HepG2 (cell line): ENCODE measurements around the gene LRRC8D.

Experiments used
- ATF4 ChIP-seq, 2 experiments: fragments of 450-650 bp in 1 of 2; sonication (generic) in 1 of 2; formaldehyde crosslinking; IDR thresholded peaks; 2 replicates each; pipeline versions ENCODE4 v1.5.0 to v1.8.0; 2020 to 2022; ENCODE audit warnings: mild to moderate bottlenecking in 1 of 2, missing genetic modification reagents in 1 of 2
- ERF ChIP-seq: IDR thresholded peaks from 2 replicates; pipeline ENCODE4 v1.6.1; 2018; ENCODE audit warnings: missing biosample characterization, missing genetic modification reagents
- HDAC6 ChIP-seq: fragments of 200-600 bp; sonication (generic); IDR thresholded peaks from 2 replicates; pipeline ENCODE4 v1.7.0; 2017; ENCODE audit warnings: mild to moderate bottlenecking, antibody characterized with exemption, low read length, low read depth
- PCBP2 ChIP-seq: fragments of 200-400 bp; formaldehyde crosslinking; optimal IDR thresholded peaks from 2 replicates; pipeline ENCODE3; 2018; ENCODE audit warnings: low read length, low read depth; ENCODE audit not compliant: poor library complexity, severe bottlenecking
- POLR2A ChIP-seq, 2 experiments: IDR thresholded peaks; 2 replicates each; pipeline ENCODE4 v1.6.1; 2011; ENCODE audit warnings: low read depth in 2 of 2, low read length in 2 of 2, mild to moderate bottlenecking in 1 of 2, moderate library complexity in 1 of 2; ENCODE audit not compliant: insufficient read depth in 1 of 2
- RNF219 ChIP-seq: sonication (generic); formaldehyde crosslinking; IDR thresholded peaks from 2 replicates; pipeline ENCODE4 v1.5.0; 2020; ENCODE audit warnings: mild to moderate bottlenecking, missing genetic modification reagents
- SMAD1 ChIP-seq: sonication (generic); formaldehyde crosslinking; IDR thresholded peaks from 2 replicates; pipeline ENCODE4 v1.4.0; 2020; ENCODE audit warnings: missing genetic modification reagents, low read depth, mild to moderate bottlenecking, borderline replicate concordance
- SP1 ChIP-seq, 2 experiments: fragments of 450-650 bp in 1 of 2; sonication (generic) in 1 of 2; formaldehyde crosslinking in 1 of 2; IDR thresholded peaks; 2 replicates each; pipeline versions ENCODE4 v1.4.0 to v1.6.1; 2016 to 2020; ENCODE audit warnings: missing genetic modification reagents in 1 of 2
- STAT6 ChIP-seq: sonication (generic); formaldehyde crosslinking; IDR thresholded peaks from 2 replicates; pipeline ENCODE4 v1.4.0; 2020; ENCODE audit warnings: missing genetic modification reagents, mild to moderate bottlenecking, borderline replicate concordance
- ZFX ChIP-seq: sonication (generic); formaldehyde crosslinking; IDR thresholded peaks from 2 replicates; pipeline ENCODE4 v1.4.0; 2020; ENCODE audit warnings: mild to moderate bottlenecking, low read depth, missing genetic modification reagents, moderate library complexity
- ZNF235 ChIP-seq: sonication (generic); formaldehyde crosslinking; IDR thresholded peaks from 2 replicates; pipeline ENCODE4 v1.8.1; 2023; ENCODE audit warnings: mild to moderate bottlenecking, missing genetic modification reagents, borderline replicate concordance
- ZNF484 ChIP-seq: sonication (generic); formaldehyde crosslinking; IDR thresholded peaks from 2 replicates; pipeline ENCODE4 v1.5.1; 2020; ENCODE audit warnings: mild to moderate bottlenecking, low read depth, missing genetic modification reagents, borderline replicate concordance
- TF ChIP-seq, protein P1 (sequence below): sonication (generic); formaldehyde crosslinking; IDR thresholded peaks from 2 replicates; pipeline ENCODE4 v1.4.0; 2020; ENCODE audit warnings: mild to moderate bottlenecking, missing genetic modification reagents
- TF ChIP-seq, protein P2 (sequence below): sonication (generic); formaldehyde crosslinking; IDR thresholded peaks from 2 replicates; pipeline ENCODE4 v1.5.0; 2020; ENCODE audit warnings: mild to moderate bottlenecking, missing genetic modification reagents, moderate library complexity

DNA sequence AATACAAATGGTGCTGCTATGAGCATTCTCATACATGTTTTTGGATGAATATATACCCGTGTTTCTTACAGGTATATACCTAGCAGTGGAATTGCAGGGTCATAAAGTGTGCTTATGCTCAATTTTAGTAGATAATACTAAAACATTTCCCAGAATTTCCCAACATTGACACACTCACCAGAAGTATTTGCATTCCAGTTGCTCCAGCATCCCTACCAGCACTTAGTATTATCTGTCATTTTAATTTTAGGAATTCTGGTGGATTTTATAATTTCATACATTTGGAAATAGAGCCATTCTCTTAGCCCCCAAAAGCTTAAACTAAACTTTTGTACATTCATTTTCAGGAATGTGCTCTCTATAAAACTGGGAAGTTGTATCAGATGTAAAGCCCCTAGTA, 106.6 kb downstream of the LRRC8D start:
- TF ChIP-seq ZFX (CRISPR knock-in tag) (no peak), ATF4 (CRISPR knock-in tag; IDR thresholded peaks at IDR 0.05) (no peak), STAT6 (CRISPR knock-in tag) (no peak), SP1 (IDR thresholded peaks at IDR 0.05) (no peak), SP1 (CRISPR knock-in tag; IDR thresholded peaks at IDR 0.05) (no peak), POLR2A (IDR thresholded peaks at IDR 0.05; ENCODE audit: insufficient read depth in 1 of 2, low read depth in 2 of 2, low read length in 2 of 2) (no peak), PCBP2 (no peak), ZNF484 (CRISPR knock-in tag) (no peak), HDAC6 (no peak), RNF219 (no peak), ZNF235 (no peak), ERF (CRISPR knock-in tag) (no peak), SMAD1 (no peak)
- TF ChIP-seq, protein P1, sequence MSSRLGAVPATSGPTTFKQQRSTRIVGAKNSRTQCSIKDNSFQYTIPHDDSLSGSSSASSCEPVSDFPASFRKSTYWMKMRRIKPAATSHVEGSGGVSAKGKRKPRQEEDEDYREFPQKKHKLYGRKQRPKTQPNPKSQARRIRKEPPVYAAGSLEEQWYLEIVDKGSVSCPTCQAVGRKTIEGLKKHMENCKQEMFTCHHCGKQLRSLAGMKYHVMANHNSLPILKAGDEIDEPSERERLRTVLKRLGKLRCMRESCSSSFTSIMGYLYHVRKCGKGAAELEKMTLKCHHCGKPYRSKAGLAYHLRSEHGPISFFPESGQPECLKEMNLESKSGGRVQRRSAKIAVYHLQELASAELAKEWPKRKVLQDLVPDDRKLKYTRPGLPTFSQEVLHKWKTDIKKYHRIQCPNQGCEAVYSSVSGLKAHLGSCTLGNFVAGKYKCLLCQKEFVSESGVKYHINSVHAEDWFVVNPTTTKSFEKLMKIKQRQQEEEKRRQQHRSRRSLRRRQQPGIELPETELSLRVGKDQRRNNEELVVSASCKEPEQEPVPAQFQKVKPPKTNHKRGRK: no peak
- TF ChIP-seq, protein P2, sequence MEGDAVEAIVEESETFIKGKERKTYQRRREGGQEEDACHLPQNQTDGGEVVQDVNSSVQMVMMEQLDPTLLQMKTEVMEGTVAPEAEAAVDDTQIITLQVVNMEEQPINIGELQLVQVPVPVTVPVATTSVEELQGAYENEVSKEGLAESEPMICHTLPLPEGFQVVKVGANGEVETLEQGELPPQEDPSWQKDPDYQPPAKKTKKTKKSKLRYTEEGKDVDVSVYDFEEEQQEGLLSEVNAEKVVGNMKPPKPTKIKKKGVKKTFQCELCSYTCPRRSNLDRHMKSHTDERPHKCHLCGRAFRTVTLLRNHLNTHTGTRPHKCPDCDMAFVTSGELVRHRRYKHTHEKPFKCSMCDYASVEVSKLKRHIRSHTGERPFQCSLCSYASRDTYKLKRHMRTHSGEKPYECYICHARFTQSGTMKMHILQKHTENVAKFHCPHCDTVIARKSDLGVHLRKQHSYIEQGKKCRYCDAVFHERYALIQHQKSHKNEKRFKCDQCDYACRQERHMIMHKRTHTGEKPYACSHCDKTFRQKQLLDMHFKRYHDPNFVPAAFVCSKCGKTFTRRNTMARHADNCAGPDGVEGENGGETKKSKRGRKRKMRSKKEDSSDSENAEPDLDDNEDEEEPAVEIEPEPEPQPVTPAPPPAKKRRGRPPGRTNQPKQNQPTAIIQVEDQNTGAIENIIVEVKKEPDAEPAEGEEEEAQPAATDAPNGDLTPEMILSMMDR (CRISPR knock-in tag): no peak
